ENCODE results near the gene ZNF775.

ZNF775 gene

GRCh38 chr7:150396851-150397260 is 17.7 kb downstream of the ZNF775 start:
- DNase-seq (ENCODE audit: low read depth in 1 of 2, low spot score in 1 of 2), result no peak
- no peak for TF ChIP-seq JUND (IDR thresholded peaks at IDR 0.05; ENCODE audit: low read depth)
- in situ Hi-C loops (cut with HindIII; ENCODE audit: low pct_unique_long_range_greater_than_20kb, low sequenced_read_pairs), result no loop called here

DNA sequence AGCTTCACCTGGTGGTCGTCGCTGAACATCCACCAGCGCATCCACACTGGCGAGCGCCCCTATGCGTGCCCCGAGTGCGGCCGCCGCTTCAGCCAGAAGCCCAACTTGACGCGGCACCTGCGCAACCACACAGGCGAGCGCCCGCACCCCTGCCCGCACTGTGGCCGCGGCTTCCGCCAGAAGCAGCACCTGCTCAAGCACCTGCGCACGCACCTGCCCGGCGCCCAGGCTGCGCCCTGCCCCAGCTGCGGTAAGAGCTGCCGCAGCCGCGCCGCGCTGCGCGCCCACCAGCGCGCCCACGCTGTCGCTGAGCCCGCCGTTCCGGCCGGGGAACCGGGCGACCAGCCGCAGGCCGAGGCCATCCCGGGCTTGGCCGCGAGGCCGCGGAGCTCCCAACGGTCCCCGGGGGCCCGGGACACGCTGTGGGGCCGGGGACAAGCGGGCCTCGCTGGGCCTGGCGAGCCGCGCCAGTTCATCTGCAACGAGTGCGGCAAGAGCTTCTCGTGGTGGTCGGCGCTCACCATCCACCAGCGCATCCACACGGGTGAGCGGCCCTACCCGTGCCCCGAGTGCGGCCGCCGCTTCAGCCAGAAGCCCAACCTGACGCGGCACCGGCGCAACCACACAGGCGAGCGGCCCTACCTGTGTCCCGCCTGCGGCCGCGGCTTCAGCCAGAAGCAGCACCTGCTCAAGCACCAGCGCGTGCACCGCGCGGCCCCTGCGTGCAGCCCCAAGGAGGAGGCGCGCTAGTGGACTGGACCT is 18.4 kb downstream of the ZNF775 start:
- no peak for DNase-seq (ENCODE audit: low read depth in 1 of 2, low spot score in 1 of 2)
- TF ChIP-seq JUND (IDR thresholded peaks at IDR 0.05; ENCODE audit: low read depth), result no peak
- in situ Hi-C loops (cut with HindIII; ENCODE audit: low pct_unique_long_range_greater_than_20kb, low sequenced_read_pairs), result no loop called here

GRCh38 chr7:150398108-150398964 is 19.2 kb downstream of the ZNF775 start:
- in situ Hi-C loops (cut with HindIII; ENCODE audit: low pct_unique_long_range_greater_than_20kb, low sequenced_read_pairs), result no loop called here
- no peak for TF ChIP-seq JUND (IDR thresholded peaks at IDR 0.05; ENCODE audit: low read depth)
- DNase-seq (ENCODE audit: low read depth in 1 of 2, low spot score in 1 of 2), result no peak

- no peak for DNase-seq (ENCODE audit: low read depth in 1 of 2, low spot score in 1 of 2)
- in situ Hi-C loops (cut with HindIII; ENCODE audit: low pct_unique_long_range_greater_than_20kb, low sequenced_read_pairs), result no loop called here
- no peak for TF ChIP-seq JUND (IDR thresholded peaks at IDR 0.05; ENCODE audit: low read depth)
Observed at GRCh38 chr7:150398965-150399320, 19.8 kb downstream of the ZNF775 start.

DNA sequence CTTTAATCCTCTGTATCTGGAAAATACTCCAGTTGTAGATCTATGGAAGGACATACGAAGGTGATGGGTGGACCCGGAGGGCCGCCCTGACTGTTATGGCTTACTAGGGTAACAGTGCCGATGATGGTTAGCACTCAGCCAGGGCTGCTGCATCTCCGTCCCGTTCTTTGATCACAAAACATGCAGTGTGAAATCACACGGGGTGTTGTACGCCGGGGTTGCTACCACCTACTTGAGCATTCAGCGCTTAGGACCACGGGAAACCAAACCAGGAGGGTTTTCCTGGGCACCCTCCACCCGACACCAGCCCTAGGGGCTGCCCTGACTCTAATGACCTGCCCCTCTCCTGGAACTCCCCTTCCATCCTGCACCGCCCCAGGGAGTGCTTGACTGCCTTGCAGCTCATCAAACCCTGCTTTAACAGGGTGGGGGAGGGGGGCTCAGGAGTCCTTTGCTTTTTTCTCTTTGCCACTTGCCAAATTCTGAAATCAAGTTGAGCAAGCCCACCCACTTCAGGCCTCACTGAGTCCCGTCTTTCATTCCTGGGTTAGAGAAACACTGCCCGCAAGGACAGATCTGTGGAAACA is 20.4 kb downstream of the ZNF775 start:
- in situ Hi-C loops (cut with HindIII; ENCODE audit: low pct_unique_long_range_greater_than_20kb, low sequenced_read_pairs), result no loop called here
- no peak for DNase-seq (ENCODE audit: low read depth in 1 of 2, low spot score in 1 of 2)
- no peak for TF ChIP-seq JUND (IDR thresholded peaks at IDR 0.05; ENCODE audit: low read depth)

- no peak for TF ChIP-seq JUND (IDR thresholded peaks at IDR 0.05; ENCODE audit: low read depth)
- in situ Hi-C loops (cut with HindIII; ENCODE audit: low pct_unique_long_range_greater_than_20kb, low sequenced_read_pairs), result no loop called here
Observed at GRCh38 chr7:150400008-150400787, 21.1 kb downstream of the ZNF775 start.

DNA sequence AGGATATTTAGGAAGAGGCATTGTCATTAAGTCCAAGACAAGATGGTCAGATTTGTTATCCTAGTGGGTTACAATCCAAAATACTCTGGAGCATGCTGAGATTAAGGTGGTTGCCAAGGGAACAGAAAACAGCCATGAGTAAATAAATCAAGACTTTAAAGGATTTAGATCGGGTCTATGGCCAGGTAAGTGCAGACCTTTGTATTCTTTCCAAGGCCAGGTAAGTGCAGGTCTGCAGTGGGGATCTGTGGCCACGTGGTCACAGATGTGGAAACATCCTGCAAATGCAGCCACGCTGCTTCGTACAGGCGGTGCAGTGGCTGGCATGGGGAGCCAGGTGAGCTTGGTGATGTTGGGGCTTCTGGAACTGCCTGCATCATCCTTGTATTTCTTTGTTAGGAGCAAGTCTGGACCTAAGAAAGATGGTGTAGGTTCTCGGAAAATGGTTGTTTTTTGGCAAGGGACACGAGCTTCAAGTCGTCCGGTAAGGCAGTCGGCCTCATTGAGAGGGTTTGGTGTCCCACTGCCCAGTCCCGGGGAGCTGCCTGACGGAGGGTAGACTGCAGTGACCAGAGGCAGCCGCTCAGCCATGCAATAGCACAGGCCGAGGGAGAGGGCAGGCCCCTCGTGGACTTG is 21.8 kb downstream of the ZNF775 start:
- DNase-seq (ENCODE audit: low read depth in 1 of 2, low spot score in 1 of 2), result no peak
- in situ Hi-C loops (cut with HindIII; ENCODE audit: low pct_unique_long_range_greater_than_20kb, low sequenced_read_pairs), result no loop called here
- TF ChIP-seq JUND (IDR thresholded peaks at IDR 0.05; ENCODE audit: low read depth), result no peak

More at GRCh38 chr7:150400008-150400787, 21.1 kb downstream of the ZNF775 start:
- no peak for DNase-seq (ENCODE audit: low read depth in 1 of 2, low spot score in 1 of 2)

- in situ Hi-C loops (cut with HindIII; ENCODE audit: low pct_unique_long_range_greater_than_20kb, low sequenced_read_pairs), result no loop called here
- no peak for TF ChIP-seq JUND (IDR thresholded peaks at IDR 0.05; ENCODE audit: low read depth)
- no peak for DNase-seq (ENCODE audit: low read depth in 1 of 2, low spot score in 1 of 2)
Observed at GRCh38 chr7:150401424-150401790, 22.3 kb downstream of the ZNF775 start.

GRCh38 chr7:150401861-150402631 is 22.9 kb downstream of the ZNF775 start:
- no peak for TF ChIP-seq JUND (IDR thresholded peaks at IDR 0.05; ENCODE audit: low read depth)
- no peak for DNase-seq (ENCODE audit: low read depth in 1 of 2, low spot score in 1 of 2)
- in situ Hi-C loops (cut with HindIII; ENCODE audit: low pct_unique_long_range_greater_than_20kb, low sequenced_read_pairs), result no loop called here

DNA sequence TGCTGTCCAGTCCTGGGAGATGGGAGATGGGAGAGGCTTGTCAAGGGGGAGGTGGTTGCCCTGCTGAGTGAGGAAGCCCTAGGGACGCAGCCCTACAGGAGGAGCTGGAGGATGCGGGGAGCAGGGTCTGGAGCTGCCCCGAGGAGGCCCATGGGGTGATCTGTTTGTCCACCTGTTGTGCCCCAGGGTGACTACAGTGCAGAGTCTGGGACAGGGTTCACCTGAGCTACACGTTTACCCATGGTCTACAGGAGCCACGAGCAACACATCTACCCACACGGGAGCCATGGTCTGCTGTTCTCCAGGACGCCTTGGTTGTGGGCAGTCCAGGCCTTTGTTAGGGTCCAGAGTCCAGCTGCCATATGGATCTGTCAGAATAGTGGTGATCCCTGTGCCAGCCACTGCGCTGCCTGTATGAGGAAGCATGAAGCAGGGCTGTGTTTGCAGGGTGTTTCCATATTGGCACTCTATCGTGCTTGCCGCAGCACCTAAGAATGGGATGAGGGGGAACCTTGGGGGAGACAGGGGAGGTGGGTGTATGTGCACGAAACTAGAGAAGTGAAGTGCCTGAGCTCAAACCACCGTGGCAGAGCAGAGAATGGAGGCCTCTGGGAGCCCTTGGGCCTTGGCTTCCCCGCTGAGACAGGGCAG is 23.7 kb downstream of the ZNF775 start:
- no peak for TF ChIP-seq JUND (IDR thresholded peaks at IDR 0.05; ENCODE audit: low read depth)
- no peak for DNase-seq (ENCODE audit: low read depth in 1 of 2, low spot score in 1 of 2)
- in situ Hi-C loops (cut with HindIII; ENCODE audit: low pct_unique_long_range_greater_than_20kb, low sequenced_read_pairs), result no loop called here

All from T47D (cell line).